Measurements from ENCODE around the gene CASP6. TPM values are rescaled to one million over a fixed set of nuclear protein-coding genes. Genes with fewer than 3 reads are reported as not detected.

The CASP6 gene
- total and polyA plus RNA-seq, 2 of the 8 experiments (the other 6 are each of a cell fraction or from before 2014, with no cell fraction given) = 29.5 to 35.1 TPM

DNA sequence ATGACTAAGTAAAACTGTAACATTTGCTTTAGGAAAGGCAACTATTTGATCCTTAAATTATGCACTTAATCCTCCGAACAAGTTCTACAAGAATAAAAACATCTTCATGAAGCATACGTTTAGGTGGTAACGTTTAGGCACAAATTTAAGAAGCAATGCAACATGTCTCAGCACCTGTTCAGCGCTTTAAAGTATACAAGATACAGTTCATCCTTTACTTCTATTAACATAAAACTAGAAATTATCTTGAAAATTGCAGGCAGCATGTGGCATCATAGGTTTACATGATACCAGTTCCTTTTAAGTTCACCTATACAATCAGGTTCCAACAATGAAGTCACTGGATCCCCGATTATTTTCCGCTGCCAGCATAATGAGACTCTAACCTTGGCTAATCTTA is 25.1 kb upstream of the CASP6 start (continued):
- TF ChIP-seq, protein P1, sequence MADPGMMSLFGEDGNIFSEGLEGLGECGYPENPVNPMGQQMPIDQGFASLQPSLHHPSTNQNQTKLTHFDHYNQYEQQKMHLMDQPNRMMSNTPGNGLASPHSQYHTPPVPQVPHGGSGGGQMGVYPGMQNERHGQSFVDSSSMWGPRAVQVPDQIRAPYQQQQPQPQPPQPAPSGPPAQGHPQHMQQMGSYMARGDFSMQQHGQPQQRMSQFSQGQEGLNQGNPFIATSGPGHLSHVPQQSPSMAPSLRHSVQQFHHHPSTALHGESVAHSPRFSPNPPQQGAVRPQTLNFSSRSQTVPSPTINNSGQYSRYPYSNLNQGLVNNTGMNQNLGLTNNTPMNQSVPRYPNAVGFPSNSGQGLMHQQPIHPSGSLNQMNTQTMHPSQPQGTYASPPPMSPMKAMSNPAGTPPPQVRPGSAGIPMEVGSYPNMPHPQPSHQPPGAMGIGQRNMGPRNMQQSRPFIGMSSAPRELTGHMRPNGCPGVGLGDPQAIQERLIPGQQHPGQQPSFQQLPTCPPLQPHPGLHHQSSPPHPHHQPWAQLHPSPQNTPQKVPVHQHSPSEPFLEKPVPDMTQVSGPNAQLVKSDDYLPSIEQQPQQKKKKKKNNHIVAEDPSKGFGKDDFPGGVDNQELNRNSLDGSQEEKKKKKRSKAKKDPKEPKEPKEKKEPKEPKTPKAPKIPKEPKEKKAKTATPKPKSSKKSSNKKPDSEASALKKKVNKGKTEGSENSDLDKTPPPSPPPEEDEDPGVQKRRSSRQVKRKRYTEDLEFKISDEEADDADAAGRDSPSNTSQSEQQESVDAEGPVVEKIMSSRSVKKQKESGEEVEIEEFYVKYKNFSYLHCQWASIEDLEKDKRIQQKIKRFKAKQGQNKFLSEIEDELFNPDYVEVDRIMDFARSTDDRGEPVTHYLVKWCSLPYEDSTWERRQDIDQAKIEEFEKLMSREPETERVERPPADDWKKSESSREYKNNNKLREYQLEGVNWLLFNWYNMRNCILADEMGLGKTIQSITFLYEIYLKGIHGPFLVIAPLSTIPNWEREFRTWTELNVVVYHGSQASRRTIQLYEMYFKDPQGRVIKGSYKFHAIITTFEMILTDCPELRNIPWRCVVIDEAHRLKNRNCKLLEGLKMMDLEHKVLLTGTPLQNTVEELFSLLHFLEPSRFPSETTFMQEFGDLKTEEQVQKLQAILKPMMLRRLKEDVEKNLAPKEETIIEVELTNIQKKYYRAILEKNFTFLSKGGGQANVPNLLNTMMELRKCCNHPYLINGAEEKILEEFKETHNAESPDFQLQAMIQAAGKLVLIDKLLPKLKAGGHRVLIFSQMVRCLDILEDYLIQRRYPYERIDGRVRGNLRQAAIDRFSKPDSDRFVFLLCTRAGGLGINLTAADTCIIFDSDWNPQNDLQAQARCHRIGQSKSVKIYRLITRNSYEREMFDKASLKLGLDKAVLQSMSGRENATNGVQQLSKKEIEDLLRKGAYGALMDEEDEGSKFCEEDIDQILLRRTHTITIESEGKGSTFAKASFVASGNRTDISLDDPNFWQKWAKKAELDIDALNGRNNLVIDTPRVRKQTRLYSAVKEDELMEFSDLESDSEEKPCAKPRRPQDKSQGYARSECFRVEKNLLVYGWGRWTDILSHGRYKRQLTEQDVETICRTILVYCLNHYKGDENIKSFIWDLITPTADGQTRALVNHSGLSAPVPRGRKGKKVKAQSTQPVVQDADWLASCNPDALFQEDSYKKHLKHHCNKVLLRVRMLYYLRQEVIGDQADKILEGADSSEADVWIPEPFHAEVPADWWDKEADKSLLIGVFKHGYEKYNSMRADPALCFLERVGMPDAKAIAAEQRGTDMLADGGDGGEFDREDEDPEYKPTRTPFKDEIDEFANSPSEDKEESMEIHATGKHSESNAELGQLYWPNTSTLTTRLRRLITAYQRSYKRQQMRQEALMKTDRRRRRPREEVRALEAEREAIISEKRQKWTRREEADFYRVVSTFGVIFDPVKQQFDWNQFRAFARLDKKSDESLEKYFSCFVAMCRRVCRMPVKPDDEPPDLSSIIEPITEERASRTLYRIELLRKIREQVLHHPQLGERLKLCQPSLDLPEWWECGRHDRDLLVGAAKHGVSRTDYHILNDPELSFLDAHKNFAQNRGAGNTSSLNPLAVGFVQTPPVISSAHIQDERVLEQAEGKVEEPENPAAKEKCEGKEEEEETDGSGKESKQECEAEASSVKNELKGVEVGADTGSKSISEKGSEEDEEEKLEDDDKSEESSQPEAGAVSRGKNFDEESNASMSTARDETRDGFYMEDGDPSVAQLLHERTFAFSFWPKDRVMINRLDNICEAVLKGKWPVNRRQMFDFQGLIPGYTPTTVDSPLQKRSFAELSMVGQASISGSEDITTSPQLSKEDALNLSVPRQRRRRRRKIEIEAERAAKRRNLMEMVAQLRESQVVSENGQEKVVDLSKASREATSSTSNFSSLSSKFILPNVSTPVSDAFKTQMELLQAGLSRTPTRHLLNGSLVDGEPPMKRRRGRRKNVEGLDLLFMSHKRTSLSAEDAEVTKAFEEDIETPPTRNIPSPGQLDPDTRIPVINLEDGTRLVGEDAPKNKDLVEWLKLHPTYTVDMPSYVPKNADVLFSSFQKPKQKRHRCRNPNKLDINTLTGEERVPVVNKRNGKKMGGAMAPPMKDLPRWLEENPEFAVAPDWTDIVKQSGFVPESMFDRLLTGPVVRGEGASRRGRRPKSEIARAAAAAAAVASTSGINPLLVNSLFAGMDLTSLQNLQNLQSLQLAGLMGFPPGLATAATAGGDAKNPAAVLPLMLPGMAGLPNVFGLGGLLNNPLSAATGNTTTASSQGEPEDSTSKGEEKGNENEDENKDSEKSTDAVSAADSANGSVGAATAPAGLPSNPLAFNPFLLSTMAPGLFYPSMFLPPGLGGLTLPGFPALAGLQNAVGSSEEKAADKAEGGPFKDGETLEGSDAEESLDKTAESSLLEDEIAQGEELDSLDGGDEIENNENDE (IDR thresholded peaks at IDR 0.05; ENCODE audit: insufficient replicate concordance, low read length) = no peak
